Measurements from ENCODE around the gene ASCL2.
A peak's percentile ranks its signal among the peaks of the same experiment; 100 is the strongest.

The ASCL2 gene

GRCh38 chr11:2308713-2309112 lies 38.3 kb upstream of the ASCL2 start:
- no peak for DNase-seq (ENCODE audit: low spot score)

DNA sequence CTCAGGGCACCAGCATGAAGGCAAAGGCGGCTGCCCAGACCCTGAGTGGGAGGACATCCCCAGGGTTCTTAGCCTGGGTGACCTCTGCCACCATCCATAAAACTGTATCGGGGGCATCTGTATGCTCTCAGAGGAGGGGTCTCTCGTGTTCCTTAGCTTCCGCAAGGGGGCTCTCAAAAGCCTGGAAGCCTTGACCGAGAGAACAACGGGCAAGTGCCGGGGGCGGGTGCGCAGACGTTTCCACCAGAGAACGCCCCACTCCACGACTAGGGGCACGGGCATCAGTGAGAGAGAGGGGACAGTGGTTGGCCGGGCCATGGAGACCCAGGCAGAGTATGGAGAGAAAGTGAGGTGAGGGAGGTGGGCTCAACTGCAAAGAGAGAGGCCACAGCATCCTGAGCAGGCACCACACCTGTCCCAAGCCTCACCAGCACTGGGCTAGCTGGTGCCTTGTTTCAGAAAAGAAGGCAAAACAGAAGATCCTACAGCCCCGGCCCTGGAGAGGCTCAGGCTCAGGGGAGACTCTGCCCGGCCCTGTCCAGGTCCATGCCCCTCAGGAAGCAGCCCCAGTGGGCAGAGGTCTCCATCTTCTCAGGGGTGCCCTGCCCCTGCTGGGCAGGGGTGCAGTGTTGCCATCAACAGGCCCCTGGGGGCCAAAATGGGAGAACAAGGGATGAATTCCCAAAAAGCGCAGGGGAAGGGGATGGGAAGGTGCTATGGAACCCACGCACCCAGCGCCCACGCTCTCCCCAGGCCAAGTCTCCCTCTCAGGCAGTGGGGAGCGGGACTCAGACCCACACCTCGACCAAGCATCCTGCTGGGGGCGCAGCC lies 37.3 kb upstream of the ASCL2 start:
- no peak for DNase-seq (ENCODE audit: low spot score)

DNA sequence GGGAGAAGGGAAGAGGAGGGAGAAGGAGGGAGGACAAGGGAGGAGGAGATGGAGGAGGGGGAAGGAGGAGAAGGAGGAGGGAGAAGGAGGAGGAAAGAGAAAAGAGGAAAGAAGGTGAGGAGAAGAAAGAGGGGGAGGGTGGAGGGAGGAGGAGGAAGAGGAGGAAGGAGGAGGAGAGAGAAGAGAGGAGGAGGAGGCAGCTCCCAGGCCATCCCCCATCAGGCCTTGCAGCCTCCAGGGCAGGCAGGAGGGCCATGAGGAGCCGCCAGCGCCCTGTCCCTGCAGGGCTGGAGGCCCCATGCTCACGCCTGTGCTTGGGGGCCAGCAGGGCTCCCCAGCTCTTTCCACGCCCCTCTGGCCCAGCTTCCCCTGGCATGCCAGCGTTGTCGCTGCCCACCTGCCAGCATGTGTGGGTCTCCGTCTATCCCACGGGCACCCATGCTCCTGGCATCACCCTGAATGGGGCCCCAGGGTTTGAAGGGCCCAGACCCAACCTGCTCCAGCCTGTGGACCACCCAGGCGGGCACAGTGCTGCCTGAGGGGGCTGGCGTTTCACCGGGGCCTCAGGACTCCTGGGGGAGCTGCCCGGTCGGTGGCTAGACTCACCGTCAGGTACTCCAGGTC lies 36.6 kb upstream of the ASCL2 start:
- DNase-seq (ENCODE audit: low spot score): no peak

DNA sequence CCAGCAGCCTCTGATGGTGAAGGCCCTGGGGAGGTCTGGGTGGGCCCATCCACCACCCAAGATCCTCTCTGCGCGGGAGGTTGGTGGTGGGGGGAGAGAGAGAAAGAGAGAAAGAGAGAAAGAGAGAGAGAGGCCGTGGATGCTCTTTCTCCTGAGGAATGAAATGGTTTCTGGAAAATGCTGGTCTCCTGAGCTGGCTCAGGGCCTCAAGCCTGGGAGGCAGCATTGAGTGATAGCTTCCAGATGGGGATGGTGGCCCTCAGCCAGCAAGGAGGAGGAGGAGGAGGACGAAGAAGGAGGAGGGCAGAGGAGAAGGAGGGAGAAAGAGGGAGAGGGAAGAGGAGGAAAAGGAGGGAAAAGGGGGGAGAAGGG lies 36.0 kb upstream of the ASCL2 start:
- DNase-seq (ENCODE audit: low spot score): no peak

DNA sequence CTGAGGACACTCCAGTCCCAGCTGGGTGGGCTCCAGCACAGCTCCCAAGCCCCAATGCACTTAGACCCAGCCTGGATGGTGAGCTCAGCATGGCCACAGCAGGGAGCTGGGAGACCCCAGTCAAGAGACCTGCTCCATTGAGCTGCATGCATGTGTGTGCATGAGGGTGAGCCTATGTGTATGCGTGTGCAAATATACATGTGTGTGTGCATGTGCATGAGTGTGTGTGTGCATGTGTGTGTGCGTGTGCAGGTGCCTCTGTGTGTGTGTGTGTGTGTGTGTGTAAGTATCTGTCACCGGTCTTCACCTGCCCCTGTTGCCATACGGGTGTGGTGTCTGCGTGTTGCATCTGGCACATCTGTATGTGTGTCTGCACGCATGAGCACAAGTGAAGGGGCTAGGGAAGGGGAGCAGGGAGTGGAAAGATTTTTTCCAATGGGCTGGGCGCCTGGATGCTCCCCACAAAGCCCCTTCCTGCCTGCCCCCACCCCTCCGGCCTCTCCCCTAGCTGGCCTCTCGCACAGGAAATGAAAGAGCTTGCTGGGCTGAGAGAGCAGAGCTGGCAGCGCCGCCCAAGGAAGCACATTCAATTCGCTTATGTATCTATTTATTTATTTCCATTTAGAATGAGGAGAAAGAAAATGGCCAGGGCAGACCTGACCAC lies 35.5 kb upstream of the ASCL2 start:
- no peak for DNase-seq (ENCODE audit: low spot score)

- peak; percentile 90 for DNase-seq (ENCODE audit: low spot score)
Measured at GRCh38 chr11:2305140-2305778, 34.9 kb upstream of the ASCL2 start.

- DNase-seq (ENCODE audit: low spot score): peak; percentile 54
Measured at GRCh38 chr11:2304506-2305139, 34.2 kb upstream of the ASCL2 start.

DNA sequence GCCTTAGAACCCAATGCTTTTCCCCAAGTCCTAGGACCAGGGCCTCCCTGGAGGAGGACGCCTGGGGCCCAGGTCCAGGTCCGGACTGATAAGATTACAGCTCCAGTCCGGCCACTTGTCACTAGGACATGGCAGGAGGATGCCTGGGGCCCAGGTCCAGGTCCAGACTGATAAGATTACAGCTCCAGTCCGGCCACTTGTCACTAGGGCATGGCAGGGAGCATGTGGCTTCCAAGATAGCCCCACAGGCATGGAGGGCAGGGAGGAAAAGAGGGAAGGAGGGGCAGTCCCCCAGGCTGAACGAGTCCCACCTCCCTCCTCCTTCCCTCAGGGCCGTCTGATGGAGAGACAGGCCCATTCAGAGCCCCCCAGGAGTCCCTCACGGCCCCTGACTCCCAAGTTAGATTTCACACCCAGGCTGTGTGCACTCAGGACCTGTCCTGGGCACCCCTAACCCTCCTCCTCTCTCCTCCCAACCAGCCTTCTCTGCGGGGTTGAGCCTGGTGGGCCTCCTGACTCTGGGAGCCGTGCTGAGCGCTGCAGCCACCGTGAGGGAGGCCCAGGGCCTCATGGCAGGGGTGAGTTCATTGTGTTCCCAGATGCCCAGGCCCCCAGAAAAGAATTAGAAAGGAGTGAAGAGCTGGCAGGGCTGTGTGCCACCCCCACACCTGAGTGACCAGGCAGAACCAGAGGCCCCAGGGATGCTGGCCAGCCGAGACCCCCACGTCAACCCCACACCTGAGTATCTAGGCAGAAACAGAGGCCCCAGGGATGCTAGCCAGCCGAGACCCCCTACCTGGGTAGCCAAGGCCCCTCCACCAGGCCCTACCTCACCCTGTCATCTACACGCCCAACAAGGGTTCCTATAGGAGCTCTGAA lies 33.5 kb upstream of the ASCL2 start:
- DNase-seq (ENCODE audit: low spot score): peak; percentile 49

DNA sequence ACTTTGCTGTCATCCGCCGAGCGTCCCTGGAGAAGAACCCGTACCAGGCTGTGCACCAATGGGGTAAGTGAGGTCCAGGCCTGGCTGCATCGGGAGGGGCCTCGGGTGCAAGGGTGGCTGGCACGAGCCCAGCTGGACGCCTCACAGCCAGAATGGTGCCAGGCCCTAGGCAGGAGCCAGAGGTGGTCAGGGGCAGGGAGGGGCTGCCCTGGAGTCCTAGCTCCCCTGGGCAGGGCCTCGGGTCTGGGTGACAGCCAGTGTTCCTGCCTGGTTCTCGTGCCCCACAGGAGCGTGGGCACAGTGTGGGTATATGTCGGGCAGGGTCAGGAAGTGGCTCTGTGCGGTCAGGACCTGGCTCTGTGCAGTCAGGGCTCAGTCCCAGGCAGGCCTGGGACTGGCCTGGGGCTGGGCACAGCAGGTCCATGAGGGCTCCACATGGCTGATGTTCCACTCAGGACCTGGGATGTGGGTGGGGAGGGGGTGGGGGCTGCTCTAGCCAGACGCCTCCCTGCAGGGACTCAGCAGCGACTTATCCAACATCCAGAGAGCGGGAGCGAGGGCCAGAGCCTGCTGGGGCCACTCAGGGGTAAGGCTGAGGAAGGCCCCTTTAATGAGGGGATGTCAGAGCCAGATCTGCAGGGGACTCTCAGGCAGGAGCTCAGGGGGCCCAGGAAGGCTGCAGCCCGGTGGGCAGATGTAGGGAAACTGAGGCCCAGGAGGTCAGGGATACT lies 32.7 kb upstream of the ASCL2 start:
- DNase-seq (ENCODE audit: low spot score): peak; percentile 43

GRCh38 chr11:2302306-2302895 lies 32.0 kb upstream of the ASCL2 start:
- DNase-seq (ENCODE audit: low spot score): peak; percentile 50

DNA sequence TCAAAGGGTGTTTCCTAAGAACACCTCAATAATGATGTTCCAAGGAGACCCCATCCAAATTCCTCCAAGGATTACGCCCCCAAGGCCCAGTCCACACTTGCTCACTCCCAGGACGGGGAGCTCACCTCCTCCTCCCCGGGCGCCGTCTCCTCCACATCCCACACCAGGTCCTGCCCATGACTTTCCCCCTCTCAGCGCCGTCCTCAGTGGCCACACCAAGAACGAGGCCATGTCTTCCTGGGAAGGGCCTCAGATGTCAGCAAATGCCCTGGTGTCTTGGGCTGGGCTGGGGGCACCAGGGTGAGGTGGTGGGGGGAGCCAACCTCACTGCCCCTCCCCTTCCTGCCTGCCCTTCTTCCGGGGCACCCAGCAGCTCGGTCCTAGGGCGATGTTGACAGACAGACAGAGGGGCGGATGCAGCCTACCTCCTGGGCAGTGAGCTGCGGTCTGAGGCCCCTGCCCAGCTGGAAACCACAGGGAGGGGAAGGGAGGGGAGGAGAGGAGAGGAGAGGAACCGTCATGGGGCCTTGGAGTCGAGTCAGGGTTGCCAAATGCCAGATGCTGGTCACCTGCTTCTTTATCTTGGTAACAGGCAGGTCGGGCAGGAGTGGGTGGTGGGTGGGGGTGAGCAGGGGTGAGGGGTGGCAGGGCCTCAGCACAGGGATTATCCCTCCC lies 31.4 kb upstream of the ASCL2 start, which contains the start of the genes C11orf21 and TSPAN32:
Gene C11orf21 (minus strand): TSS at position 288 of the 675 bp plus-strand sequence. CDS start 110 bp downstream, at position 178.
Gene TSPAN32 (plus strand): TSS at position 383 of the 675 bp plus-strand sequence. CDS start 137 bp downstream, at position 520.
- DNase-seq (ENCODE audit: low spot score): peak; percentile 46

- DNase-seq (ENCODE audit: low spot score): peak; percentile 47
Measured at GRCh38 chr11:2300936-2301630, 30.7 kb upstream of the ASCL2 start.

GRCh38 chr11:2300290-2300935 lies 30.0 kb upstream of the ASCL2 start:
- DNase-seq (ENCODE audit: low spot score): peak; percentile 49

- no peak for DNase-seq (ENCODE audit: low spot score)
Measured at GRCh38 chr11:2299773-2300172, 29.4 kb upstream of the ASCL2 start.

GRCh38 chr11:2298795-2299761 lies 28.7 kb upstream of the ASCL2 start:
- peak; percentile 80 for DNase-seq (ENCODE audit: low spot score)

DNA sequence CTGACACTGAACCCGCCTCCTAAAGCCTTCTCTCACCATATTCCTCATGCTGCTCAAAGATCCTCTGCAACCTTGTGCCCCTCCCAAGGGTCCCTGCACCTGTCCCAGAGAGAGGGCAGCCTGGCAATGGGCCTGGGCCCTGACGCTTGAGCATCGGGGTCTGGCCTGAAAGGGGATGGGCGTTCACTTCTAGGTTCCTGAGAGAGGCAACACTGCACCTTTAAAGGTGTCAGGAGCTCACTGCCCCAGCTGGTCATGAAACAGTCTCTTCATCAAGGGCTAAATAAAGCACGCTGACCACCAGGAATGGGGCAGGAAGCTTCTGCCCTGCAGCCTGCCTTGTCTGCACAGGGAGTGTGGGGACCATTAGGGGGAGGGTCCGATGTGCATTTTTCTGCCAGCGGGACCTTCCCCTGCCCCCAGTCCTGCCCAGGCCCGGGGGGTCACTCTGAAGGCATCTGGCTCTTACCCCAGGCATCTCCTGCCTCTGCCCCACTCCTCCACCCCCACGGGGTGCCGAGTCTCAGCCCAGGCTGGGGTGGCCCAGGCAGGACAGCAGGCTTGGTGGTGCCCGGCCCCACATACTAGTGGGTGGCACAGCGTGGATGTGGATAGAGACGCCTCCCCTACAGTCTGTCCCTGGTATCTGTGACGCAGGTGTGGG lies 27.9 kb upstream of the ASCL2 start:
- DNase-seq (ENCODE audit: low spot score): no peak

All from ecto neural progenitor cell (in vitro differentiated cells).